Fibroblast of gingiva (primary cell): ENCODE results near the gene HTRA2.
A peak's percentile ranks its signal among the peaks of the same experiment; 100 is the strongest.

ENCODE experiments used
- DNase-seq: peaks from one replicate; pipeline ENCODE4 v3.0.0-alpha.2; 2011; ENCODE audit warnings: low read depth

Gene HTRA2

GRCh38 chr2:74562126-74562775 is 32.5 kb downstream of the HTRA2 start:
- DNase-seq, result no peak

DNA sequence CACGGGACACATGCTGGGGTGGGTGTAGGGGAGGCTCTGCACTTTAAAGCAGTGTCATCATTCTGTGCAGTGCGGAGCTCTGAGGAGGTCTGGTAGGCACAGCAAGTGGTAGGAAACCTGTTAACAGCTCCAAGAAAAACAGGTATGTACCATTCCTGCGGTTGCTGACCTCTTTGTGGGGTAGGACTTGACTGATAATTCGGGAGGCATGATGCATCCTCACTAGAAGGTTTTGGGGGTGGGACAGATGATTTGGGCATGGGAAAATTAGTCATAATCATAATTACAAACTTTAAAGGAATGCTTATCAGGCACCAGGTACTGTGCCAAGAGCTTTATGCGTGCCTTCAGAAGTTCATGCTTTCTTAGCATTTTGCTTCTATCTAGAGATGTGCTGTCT is 34.5 kb downstream of the HTRA2 start:
- DNase-seq, result no peak

DNA sequence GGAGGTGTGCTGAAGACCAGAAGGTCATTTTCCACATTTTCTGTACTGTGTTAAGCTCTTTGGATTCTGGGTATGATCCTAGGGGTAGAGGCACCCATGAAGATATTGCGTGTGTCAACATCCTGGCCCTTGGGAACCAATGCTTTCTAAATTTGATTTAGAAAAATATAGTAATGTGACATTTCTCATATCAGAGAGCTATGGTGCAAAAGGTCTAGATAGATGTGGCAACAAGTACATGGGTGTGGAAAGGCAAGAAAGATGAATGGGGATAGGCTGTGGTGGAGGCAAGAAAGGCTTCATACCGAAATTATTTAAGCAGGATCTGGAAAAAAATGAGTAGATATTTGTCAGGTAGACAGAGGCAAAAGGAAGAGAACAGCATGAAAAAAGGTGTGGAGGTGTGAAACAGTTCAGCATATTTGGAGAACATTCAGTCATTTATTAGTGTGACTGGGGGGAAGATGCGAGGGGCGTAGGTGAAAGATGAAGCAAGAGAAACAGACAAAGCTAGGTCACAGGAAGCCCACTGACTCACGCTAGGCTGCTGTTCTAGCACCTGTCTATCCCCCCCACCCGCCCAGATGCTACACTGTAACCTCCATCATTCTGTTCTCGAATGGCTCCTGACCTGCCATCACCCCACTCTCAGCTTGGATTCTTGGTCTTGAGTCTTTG is 36.5 kb downstream of the HTRA2 start:
- DNase-seq, result no peak

GRCh38 chr2:74566754-74567085 is 37.0 kb downstream of the HTRA2 start:
- peak; percentile 97 for DNase-seq

DNA sequence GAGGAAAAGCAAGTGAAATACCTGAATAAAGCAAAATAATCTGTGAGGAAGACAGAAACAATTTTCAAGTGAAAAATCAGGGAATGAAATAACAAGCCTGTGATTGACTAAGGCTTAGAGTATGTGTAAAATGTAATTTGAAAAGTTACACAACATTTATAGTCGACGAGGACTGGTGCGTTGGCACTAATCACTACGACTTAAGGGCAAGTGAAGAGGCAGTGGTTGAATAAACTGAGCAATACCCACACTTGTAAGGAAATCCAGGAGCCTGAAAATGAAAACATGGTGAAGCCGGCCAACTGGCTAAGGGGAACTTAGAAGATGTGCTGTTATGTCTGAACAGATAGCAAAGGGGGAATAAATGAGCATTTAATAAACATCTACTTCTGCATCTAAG is 38.1 kb downstream of the HTRA2 start:
- peak; percentile 95 for DNase-seq

GRCh38 chr2:74569686-74570085 is 40.0 kb downstream of the HTRA2 start:
- no peak for DNase-seq

- no peak for DNase-seq
These were observed 41.3 kb downstream of the HTRA2 start for GRCh38 chr2:74571058-74571457.

DNA sequence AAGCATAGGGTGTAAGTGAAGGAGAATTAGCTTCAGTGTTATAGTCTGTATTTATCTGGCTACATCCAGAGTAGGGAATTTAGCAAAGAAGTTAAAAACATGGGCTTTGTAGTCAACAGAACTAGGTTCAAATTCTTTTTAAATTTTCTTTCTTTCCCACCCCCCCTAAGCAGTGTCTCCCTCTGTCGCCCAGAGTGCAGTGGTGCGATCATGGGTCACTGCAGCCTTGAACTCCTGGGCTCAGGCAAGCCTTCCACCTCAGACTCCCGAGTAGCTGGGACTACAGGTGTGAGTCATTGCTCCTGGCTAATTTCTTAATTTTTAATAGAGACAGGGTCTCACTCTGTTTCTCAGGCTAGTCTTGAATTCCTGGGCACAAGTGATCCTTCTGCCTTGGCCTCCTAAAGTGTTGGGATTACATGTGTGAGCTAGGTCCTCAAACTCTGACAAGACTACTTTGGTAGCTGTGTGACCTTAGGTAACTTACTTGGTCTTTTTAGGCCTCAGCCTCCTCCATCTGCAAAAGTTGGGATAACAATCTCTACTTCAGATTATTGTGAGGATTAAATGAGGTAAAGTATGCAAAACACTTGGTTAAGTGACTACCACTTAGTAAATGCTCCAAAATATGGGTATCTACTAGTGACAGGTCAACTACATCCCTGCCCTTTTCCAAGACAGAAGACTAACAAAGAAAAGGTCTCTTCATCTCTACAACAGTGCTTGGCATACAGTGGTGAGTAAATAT is 42.6 kb downstream of the HTRA2 start:
- DNase-seq, result no peak

DNA sequence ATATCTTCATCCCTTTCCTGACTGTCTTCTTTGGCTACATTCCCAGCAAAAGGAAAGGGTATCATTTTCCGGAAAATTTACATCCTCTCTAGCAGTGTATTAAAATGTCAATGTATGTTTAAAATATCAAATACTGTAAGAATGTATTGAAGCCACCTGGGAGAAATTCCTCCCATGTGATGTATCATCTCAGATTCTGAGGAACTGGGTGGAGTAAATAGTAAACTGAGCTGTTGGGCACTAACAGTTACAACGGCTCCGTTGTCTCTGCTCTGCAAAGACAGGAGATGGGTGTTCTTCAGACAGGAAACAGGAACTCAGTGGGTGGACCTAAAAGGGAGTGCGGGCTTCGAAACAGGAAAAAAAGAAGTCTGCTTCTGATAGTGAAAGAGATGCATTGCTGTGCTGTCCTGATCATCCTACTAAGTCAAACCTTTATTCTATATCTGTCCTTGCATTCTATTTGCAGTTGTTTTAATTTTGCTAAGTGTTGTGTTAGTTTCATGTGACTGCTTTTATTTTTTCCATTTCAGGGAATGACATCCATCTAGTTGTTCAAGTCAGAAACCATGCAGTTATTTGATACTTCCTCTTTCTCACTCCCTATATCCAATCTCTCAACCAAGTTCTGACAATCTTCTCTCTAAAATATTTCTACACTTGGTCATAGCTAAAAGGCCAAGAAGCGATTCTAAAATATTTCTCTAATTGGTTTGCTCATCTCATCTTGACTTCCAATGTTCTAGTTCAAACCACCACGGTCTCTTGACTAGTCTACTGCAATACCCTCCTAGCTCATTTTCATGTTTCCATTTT is 44.2 kb downstream of the HTRA2 start:
- DNase-seq, result peak; percentile 80

DNA sequence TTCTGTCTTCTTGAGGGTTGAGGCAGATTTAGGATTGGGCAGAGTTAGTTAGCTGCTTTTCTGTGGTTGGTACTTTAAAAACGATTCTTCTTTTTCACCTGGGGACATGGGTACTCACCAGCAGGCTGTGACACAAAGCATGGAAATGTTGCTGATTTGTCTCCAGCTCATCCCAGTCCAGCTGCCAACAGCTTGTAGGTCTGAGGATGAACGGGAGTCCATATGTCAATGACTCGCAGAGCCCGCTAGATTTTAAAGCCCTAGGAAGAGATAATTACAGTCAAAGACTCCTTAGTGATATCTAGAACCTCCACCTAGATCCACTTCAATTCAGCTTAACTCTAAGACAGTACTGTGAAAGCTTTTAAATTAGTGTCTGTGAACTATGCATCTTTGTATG is 45.6 kb downstream of the HTRA2 start:
- DNase-seq, result no peak

DNA sequence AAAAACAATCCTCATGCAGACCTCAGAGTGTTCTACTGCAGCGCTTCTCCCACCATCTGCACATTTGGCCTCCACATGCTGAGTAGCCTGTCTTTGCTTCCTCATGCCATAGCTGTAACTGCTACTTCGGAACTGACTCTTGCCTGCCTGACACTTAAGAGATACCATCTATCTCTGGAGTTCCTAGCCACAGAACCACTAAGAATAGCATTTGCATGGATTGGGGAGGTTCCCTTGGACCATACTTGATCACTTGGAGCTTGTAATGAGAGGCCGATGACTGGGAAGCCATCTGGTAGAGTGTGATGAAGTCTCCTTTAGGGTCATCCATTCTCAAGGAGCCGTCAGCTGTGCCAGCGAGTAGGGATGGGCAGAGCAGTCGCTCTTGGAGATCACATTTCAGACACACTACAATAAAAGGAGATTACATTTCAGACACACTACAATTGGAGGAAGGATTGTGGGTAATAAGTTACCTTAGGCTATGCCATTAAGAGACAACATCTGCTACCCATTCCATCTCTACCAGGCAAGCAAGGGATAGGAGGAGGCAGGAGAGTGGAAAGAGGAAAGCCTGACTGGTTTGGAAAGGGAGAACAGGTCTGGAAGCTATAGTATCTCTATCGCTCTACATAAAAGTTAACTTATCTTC is 46.6 kb downstream of the HTRA2 start:
- DNase-seq, result peak; percentile 78

DNA sequence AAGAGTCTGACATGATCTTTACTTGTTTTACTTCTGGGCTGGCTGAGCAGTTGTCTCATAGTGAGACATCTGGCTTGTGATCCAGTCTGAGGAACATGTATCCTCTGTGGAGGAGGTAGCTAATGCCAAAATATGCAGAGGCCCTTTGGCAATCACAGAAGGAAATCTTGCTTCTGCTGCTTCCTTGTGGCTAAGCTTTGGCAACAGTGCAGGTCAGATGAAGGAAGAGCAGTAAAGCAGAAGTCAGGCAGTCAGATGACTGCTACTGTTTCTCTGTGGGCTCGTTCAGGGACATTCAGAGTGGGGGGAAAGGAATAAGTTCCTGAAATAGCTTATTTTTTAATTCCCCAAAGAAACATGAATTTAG is 47.1 kb downstream of the HTRA2 start:
- peak; percentile 96 for DNase-seq

DNA sequence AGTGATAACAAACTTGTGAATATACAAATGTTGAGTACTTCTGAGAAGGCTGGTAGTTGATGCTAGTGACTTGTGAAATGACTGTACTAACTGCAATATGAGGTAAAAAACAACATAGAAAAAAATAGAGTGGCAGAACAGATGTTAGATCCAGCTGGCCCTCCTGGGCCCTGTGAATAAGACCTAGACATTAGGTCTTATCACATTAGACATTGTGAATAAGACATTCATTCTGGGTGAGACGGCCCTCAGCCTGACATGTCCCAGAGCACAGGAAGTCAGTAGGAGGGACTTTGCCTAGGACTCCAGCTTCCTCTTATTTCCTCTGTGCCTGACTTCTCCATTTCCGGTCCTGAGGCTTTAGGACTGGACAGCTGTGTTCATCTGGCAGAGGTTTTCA is 47.7 kb downstream of the HTRA2 start:
- DNase-seq, result no peak

DNA sequence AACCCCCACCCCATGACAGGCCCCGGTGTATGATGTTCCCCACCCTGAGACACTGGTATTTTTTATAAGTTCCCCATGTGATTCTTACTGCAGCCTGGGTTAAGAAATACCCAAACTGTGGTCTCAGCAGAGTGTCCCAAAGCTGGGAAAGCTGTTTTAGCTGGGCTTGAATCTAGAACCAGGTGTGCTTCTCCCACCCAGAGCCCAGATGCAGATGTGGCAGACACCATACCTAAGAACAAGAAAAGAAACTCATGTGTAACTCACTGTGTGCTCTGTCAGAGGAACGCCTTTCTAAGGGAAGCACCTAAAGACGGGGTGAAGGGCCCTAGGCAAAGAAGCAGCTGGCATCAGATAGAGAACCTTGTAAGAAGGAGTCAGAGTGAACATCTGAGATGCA is 48.7 kb downstream of the HTRA2 start:
- DNase-seq, result no peak

- no peak for DNase-seq
These were observed 51.7 kb downstream of the HTRA2 start for GRCh38 chr2:74581463-74581862.

- DNase-seq, result no peak
These were observed 52.5 kb downstream of the HTRA2 start for GRCh38 chr2:74582184-74582583.
